Fibroblast of pulmonary artery (primary cell): ENCODE results near the gene SLC6A8.
A peak's percentile ranks its signal among the peaks of the same experiment; 100 is the strongest.

ENCODE experiments used
- DNase-seq: peaks from one replicate; pipeline ENCODE4 v3.0.0-alpha.2; 2010; ENCODE audit warnings: low read depth
- H3K4me3 ChIP-seq: replicated peaks from 2 replicates; pipeline ENCODE4 v1.5.1; 2011; ENCODE audit warnings: low read depth, mild to moderate bottlenecking, control low read depth, low read length, moderate library complexity
- TF ChIP-seq, protein P1 (sequence below): IDR thresholded peaks from 2 replicates; pipeline ENCODE4 v1.5.1; 2011; ENCODE audit warnings: mild to moderate bottlenecking, control low read depth, low read length, inconsistent platforms; ENCODE audit errors: missing control alignments

Gene SLC6A8

DNA sequence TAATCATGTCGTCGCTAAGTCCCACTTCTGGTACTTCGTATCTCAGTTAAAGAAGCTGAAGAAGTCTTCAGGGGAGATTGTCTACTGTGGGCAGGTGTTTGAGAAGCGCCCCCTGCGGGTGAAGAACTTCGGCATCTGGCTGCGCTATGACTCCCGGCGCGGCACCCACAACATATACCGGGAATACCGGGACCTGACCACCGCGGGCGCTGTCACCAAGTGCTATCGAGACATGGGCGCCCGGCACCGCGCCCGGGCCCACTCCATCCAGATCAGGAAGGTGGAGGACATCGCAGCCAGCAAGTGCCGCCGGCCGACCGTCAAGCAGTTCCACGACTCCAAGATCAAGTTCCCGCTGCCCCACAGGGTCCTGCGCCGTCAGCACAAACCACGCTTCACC lies 25.5 kb upstream of the SLC6A8 start:
- DNase-seq, result peak; percentile 35
- H3K4me3 ChIP-seq, result no peak overlapping the region

DNA sequence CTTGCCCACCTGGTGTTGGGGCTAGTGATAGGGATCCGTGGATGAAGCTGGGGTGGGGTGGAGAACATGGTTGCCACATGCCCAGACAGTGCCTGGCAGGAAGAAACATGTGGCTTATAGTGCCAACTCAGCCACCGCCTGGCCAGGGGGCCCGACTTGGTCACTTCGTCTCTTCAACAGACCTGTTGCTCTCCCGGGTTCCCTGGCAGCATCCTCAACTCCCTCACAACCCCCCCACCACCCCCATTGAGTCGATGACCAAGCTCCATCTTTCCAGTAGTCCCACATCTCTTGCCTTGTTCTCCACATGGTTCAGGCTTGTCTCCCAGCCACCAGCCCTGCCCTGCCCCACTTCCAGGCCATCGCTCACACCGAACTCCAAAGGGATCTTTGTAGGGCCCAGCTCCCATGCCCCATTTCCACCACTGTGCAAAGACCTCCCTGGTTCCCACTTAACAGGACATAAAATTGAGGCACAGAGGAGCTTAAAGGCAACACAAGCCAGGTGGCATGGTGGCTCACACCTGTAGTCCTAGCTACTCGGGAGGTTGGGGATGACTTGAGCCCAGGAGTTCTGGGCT lies 21.9 kb upstream of the SLC6A8 start:
- DNase-seq, result no peak
- TF ChIP-seq, protein P1, sequence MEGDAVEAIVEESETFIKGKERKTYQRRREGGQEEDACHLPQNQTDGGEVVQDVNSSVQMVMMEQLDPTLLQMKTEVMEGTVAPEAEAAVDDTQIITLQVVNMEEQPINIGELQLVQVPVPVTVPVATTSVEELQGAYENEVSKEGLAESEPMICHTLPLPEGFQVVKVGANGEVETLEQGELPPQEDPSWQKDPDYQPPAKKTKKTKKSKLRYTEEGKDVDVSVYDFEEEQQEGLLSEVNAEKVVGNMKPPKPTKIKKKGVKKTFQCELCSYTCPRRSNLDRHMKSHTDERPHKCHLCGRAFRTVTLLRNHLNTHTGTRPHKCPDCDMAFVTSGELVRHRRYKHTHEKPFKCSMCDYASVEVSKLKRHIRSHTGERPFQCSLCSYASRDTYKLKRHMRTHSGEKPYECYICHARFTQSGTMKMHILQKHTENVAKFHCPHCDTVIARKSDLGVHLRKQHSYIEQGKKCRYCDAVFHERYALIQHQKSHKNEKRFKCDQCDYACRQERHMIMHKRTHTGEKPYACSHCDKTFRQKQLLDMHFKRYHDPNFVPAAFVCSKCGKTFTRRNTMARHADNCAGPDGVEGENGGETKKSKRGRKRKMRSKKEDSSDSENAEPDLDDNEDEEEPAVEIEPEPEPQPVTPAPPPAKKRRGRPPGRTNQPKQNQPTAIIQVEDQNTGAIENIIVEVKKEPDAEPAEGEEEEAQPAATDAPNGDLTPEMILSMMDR, result no peak
- H3K4me3 ChIP-seq, result no peak overlapping the region

More for the DNA sequence above, 25.5 kb upstream of the SLC6A8 start:
- TF ChIP-seq, protein P1, result peak; percentile 38

- TF ChIP-seq, protein P1, result no peak
- no peak for DNase-seq
- no peak overlapping the region for H3K4me3 ChIP-seq
Observed at GRCh38 chrX:153667281-153667955, 20.3 kb upstream of the SLC6A8 start.

- peak; percentile 82 for DNase-seq
- H3K4me3 ChIP-seq, result no peak overlapping the region
- TF ChIP-seq, protein P1, result peak; percentile 61
Observed at GRCh38 chrX:153667956-153668396, 19.8 kb upstream of the SLC6A8 start.

DNA sequence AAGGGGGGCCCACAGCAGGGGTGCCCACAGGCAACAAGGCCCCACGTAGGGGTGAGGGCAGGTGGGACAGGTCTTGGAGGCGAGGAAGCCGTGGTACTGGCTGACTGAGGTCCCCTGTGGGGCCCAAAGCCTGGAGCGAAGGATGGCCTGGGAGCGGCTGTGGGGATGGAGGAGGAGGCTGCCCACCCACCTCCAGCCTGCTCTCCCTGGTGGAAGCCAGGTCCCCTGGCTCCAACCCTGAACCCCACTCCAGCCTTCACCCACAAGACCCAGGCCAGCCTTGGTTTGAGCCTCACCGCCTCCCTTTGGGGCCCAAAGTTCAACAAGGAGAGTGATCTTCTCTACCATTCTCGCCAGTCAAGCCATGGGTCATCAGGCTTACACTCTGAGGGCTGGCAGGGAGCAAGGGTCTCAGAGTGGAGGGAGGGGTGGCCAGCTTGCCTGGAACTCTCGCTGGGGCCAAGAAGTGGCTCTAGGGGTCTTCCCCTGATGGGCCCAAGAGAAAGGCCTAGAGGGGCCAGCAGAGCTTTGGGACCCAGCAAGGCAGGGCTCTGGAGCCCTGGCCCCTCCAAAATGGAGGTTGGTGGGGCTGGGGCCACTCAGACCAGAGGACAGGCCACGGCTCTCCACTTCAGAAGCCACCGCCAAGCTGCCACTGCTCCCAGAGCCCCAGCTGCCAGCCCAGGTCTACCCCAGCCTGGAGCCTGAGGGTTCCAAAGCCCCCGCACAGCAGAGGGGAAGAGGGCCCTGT lies 19.1 kb upstream of the SLC6A8 start:
- TF ChIP-seq, protein P1, result no peak
- H3K4me3 ChIP-seq, result no peak overlapping the region
- no peak for DNase-seq

DNA sequence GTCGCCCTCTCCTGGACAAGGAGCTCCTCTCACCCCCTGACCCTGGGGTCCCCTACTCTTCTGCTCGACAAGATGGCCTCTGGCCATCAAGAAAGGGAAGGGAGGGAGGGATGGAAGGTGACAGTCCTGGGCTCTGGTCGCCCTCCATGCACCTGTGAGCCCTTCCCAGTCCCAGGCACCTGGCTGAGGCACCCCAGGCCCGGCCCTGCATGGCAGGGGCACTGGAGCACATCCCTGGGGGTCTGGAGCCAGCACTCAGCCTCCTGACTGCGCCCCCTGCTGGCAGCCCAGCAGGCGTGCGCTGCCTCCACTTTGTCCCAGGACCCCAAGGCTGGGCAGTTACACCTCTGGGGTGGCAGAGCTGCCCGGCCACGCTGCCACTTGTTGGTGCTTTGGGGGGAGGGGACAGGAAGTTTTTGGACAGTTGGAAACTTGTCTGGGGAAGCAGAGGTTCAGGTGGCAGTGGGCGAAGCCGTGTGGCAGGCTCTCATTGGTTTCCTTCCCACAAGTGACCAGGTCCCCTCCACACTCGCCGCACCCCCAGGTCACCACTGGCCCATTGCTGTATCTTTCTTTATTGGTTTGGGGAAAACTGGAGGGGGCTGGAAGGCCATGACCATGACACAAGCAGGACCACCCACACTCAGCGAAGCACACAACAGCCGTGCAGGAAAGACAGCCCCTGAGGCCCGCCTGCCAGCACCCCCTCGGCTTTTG lies 18.4 kb upstream of the SLC6A8 start:
- TF ChIP-seq, protein P1, result peak; percentile 58
- no peak overlapping the region for H3K4me3 ChIP-seq
- DNase-seq, result no peak
